ENCODE results near the gene TIGD4. TPM values are rescaled to one million over a fixed set of nuclear protein-coding genes. Genes with fewer than 3 reads are reported as not detected.

The TIGD4 gene
- total and polyA plus RNA-seq, 2 donors from 2014 or later: 0.75 to 1.1 TPM

- no peak for TF ChIP-seq CTCF (IDR thresholded peaks at IDR 0.05; ENCODE audit: borderline replicate concordance, extremely low read depth, insufficient read depth)
- peak overlapping the region; percentile 89 to 95 for H3K27ac ChIP-seq (ENCODE audit: low read depth in 2 of 2, low read length in 2 of 2)
- FAIRE-seq (no peak), DNase-seq (peak; percentile 53 to 75 (median 63))
- H3K9me3 ChIP-seq (ENCODE audit: control insufficient read depth in 2 of 3, insufficient read depth in 1 of 3, low read length in 3 of 3): no peaks in the 10 kb centered on the region
- peak overlapping the region; percentile 66 to 77 (median 68) for H3K9ac ChIP-seq (ENCODE audit: low read length in 3 of 3)
- peak overlapping the region; percentile 87 to 97 (median 87) for H3K4me3 ChIP-seq (ENCODE audit: low read length in 3 of 3)
- no peaks in the 10 kb centered on the region for H3K27me3 ChIP-seq (ENCODE audit: control insufficient read depth, insufficient read depth, low read length)
- no peaks in the 10 kb centered on the region for H3K36me3 ChIP-seq (ENCODE audit: control insufficient read depth in 2 of 3, insufficient read depth in 3 of 3, low read length in 3 of 3)
- intact Hi-C loops (cut with DNase I): no loop called here
- H3K4me1 ChIP-seq (ENCODE audit: control insufficient read depth in 2 of 3, insufficient read depth in 2 of 3, low read depth in 1 of 3, low read length in 3 of 3): peaks cover 0 to 3% (median 3%) of the 10 kb centered on the region in 3 donors
Measured at GRCh38 chr4:152778656-152779512, 646 bp downstream of the TIGD4 start.

- FAIRE-seq (no peak), DNase-seq (no peak)
- TF ChIP-seq CTCF (IDR thresholded peaks at IDR 0.05; ENCODE audit: borderline replicate concordance, extremely low read depth, insufficient read depth): no peak
- Histone ChIP-seq H3K4me1 (ENCODE audit: control insufficient read depth in 2 of 3, insufficient read depth in 2 of 3, low read depth in 1 of 3, low read length in 3 of 3) (peaks cover 0 to 3% (median 3%) of the 10 kb centered on the region in 3 donors), H3K27ac (ENCODE audit: low read depth in 2 of 2, low read length in 2 of 2) (no peak overlapping the region), H3K9me3 (ENCODE audit: control insufficient read depth in 2 of 3, insufficient read depth in 1 of 3, low read length in 3 of 3) (no peaks in the 10 kb centered on the region), H3K36me3 (ENCODE audit: control insufficient read depth in 2 of 3, insufficient read depth in 3 of 3, low read length in 3 of 3) (no peaks in the 10 kb centered on the region), H3K9ac (ENCODE audit: low read length in 3 of 3) (no peak overlapping the region), H3K27me3 (ENCODE audit: control insufficient read depth, insufficient read depth, low read length) (no peaks in the 10 kb centered on the region), H3K4me3 (ENCODE audit: low read length in 3 of 3) (no peak overlapping the region)
- intact Hi-C loops (cut with DNase I): no loop called here
Measured at GRCh38 chr4:152777488-152777887, 2.0 kb downstream of the TIGD4 start.

GRCh38 chr4:152776352-152776751 lies 3.2 kb downstream of the TIGD4 start:
- Histone ChIP-seq H3K27me3 (ENCODE audit: control insufficient read depth, insufficient read depth, low read length) (no peaks in the 10 kb centered on the region), H3K36me3 (ENCODE audit: control insufficient read depth in 2 of 3, insufficient read depth in 3 of 3, low read length in 3 of 3) (no peaks in the 10 kb centered on the region), H3K9me3 (ENCODE audit: control insufficient read depth in 2 of 3, insufficient read depth in 1 of 3, low read length in 3 of 3) (no peaks in the 10 kb centered on the region), H3K27ac (ENCODE audit: low read depth in 2 of 2, low read length in 2 of 2) (no peak overlapping the region), H3K4me1 (ENCODE audit: control insufficient read depth in 2 of 3, insufficient read depth in 2 of 3, low read depth in 1 of 3, low read length in 3 of 3) (peaks cover 0 to 3% (median 3%) of the 10 kb centered on the region in 3 donors), H3K4me3 (ENCODE audit: low read length in 3 of 3) (no peak overlapping the region), H3K9ac (ENCODE audit: low read length in 3 of 3) (no peak overlapping the region)
- no peak for TF ChIP-seq CTCF (IDR thresholded peaks at IDR 0.05; ENCODE audit: borderline replicate concordance, extremely low read depth, insufficient read depth)
- FAIRE-seq: no peak
- intact Hi-C loops (cut with DNase I): no loop called here
- no peak for DNase-seq
